HEK293T (cell line): Measurements from ENCODE around the gene CPEB4.

Experiments used
- CTCF ChIA-PET: fragments of 350-600 bp; formaldehyde crosslinking; extraction: SDS; loops from one replicate; lab custom pipeline; 2021; ENCODE audit warnings: antibody characterized with exemption, inconsistent platforms; lab: Yijun Ruan, JAX
- POLR2A ChIA-PET: fragments of 350-600 bp; formaldehyde crosslinking; extraction: SDS; loops from one replicate; lab custom pipeline; 2020; ENCODE audit warnings: antibody characterized with exemption, inconsistent platforms; lab: Yijun Ruan, JAX
- DNase-seq: peaks from one replicate; pipeline ENCODE4 v3.0.0; 2012; ENCODE audit warnings: mixed read lengths; ENCODE audit errors: extremely low spot score
- ARNT ChIP-seq: fragments of 450-650 bp; IDR thresholded peaks from 2 replicates; pipeline ENCODE4 v1.6.1; 2017; ENCODE audit warnings: mild to moderate bottlenecking
- BHLHE40 ChIP-seq: fragments of 450-650 bp; IDR thresholded peaks from 2 replicates; pipeline ENCODE4 v1.6.1; 2016; ENCODE audit warnings: mild to moderate bottlenecking, moderate library complexity, borderline replicate concordance
- CTBP1 ChIP-seq: fragments of 450-650 bp; IDR thresholded peaks from 2 replicates; pipeline ENCODE4 v1.6.1; 2016; ENCODE audit warnings: borderline replicate concordance
- ELF4 ChIP-seq: fragments of 450-650 bp; IDR thresholded peaks from 2 replicates; pipeline ENCODE4 v1.6.1; 2017; ENCODE audit warnings: antibody characterized with exemption
- FOXA1 ChIP-seq: fragments of 450-650 bp; IDR thresholded peaks from 2 replicates; pipeline ENCODE4 v1.6.1; 2016; ENCODE audit warnings: mild to moderate bottlenecking
- FOXK2 ChIP-seq: fragments of 450-650 bp; IDR thresholded peaks from 2 replicates; pipeline ENCODE4 v1.6.1; 2016; ENCODE audit warnings: mild to moderate bottlenecking
- FOXM1 ChIP-seq: fragments of 450-650 bp; IDR thresholded peaks from 2 replicates; pipeline ENCODE4 v1.6.1; 2017; ENCODE audit warnings: mild to moderate bottlenecking, borderline replicate concordance
- HDGF ChIP-seq: fragments of 450-650 bp; IDR thresholded peaks from 2 replicates; pipeline ENCODE4 v1.6.1; 2017; ENCODE audit warnings: antibody characterized with exemption, borderline replicate concordance
- L3MBTL2 ChIP-seq: fragments of 450-650 bp; conservative IDR thresholded peaks from 2 replicates; pipeline ENCODE4 v1.6.1; 2016; ENCODE audit warnings: mild to moderate bottlenecking
- LEF1 ChIP-seq: fragments of 450-650 bp; IDR thresholded peaks from 2 replicates; pipeline ENCODE4 v1.6.1; 2017; ENCODE audit warnings: mild to moderate bottlenecking, borderline replicate concordance
- NFRKB ChIP-seq: fragments of 450-650 bp; IDR thresholded peaks from 2 replicates; pipeline ENCODE4 v1.6.1; 2016; ENCODE audit warnings: mild to moderate bottlenecking, moderate library complexity
- SP1 ChIP-seq: fragments of 450-650 bp; IDR thresholded peaks from 2 replicates; pipeline ENCODE4 v1.6.1; 2017
- SUZ12 ChIP-seq: fragments of 450-650 bp; IDR thresholded peaks from 2 replicates; pipeline ENCODE4 v1.6.1; 2016; ENCODE audit warnings: mild to moderate bottlenecking
- TARDBP ChIP-seq: fragments of 450-650 bp; IDR thresholded peaks from 2 replicates; pipeline ENCODE4 v1.6.1; 2016
- ZNF384 ChIP-seq: fragments of 450-650 bp; IDR thresholded peaks from 2 replicates; pipeline ENCODE4 v1.6.1; 2016
- TF ChIP-seq, protein P1 (sequence below): fragments of 450-650 bp; IDR thresholded peaks from 2 replicates; pipeline ENCODE4 v1.6.1; 2016

The CPEB4 gene

DNA sequence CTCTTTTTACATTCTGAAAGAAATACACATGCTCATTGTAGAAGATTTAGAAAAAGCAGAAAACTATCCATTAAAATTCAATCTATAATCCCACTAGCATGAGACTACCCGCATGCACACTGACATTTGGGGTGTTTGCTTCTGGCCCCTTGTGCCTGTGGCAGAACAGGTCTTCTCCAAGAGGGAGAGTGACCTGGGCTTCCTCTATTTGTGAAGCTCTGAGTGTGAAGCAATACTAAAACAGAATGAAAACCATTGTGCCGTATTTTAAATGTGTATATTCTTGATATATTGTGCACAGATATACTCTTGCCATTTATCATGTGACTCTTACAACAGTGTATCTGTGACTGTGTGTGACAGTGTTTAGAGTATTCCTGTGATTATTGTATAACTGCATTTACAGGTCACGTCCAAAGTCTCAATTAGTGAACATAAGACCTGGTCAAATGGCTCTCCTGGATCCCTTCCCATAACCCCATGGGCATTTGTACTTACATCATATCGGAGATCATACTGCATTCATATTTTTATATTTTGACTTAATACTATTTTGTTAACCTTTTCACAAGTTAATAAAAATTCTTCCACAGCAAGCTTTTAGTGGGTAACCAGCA lies 14.7 kb upstream of the CPEB4 start:
- POLR2A ChIA-PET: no interaction called here
- DNase-seq: no peak
- no peak for TF ChIP-seq L3MBTL2
- TF ChIP-seq SUZ12: no peak
- TF ChIP-seq, protein P1, sequence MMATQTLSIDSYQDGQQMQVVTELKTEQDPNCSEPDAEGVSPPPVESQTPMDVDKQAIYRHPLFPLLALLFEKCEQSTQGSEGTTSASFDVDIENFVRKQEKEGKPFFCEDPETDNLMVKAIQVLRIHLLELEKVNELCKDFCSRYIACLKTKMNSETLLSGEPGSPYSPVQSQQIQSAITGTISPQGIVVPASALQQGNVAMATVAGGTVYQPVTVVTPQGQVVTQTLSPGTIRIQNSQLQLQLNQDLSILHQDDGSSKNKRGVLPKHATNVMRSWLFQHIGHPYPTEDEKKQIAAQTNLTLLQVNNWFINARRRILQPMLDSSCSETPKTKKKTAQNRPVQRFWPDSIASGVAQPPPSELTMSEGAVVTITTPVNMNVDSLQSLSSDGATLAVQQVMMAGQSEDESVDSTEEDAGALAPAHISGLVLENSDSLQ: no peak
- TF ChIP-seq SP1: no peak
- CTCF ChIA-PET: interaction anchor here (0.6 kb wide), 1 partner anchor 19 kb away, joined by 6 read pairs; no protein-coding TSS in a partner anchor

DNA sequence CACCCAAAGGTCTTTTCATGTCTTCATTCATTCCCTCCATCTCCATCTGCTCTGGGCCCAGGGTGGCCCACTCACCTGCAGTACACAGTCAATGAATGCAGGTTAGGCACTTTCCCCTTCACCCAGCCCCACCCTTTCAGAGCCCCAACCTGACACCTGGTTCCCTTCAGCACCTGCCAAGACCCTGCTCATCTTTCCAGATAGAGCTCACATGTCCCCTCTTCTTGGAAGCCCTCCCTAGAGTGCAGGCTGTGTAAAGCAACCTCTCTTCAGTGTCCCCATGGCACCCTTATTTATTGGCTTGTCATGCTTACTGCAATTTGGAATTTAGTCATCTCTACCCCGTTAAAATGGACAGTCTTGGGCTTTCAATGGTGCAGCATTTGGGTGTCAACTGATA lies 13.0 kb upstream of the CPEB4 start:
- ChIA-PET POLR2A (no interaction called here), CTCF (no interaction called here)
- TF ChIP-seq, protein P1: no peak
- TF ChIP-seq ZNF384: no peak
- TF ChIP-seq TARDBP: no peak
- no peak for TF ChIP-seq BHLHE40
- no peak for TF ChIP-seq LEF1
- no peak for TF ChIP-seq ELF4
- no peak for TF ChIP-seq ARNT
- no peak for DNase-seq

DNA sequence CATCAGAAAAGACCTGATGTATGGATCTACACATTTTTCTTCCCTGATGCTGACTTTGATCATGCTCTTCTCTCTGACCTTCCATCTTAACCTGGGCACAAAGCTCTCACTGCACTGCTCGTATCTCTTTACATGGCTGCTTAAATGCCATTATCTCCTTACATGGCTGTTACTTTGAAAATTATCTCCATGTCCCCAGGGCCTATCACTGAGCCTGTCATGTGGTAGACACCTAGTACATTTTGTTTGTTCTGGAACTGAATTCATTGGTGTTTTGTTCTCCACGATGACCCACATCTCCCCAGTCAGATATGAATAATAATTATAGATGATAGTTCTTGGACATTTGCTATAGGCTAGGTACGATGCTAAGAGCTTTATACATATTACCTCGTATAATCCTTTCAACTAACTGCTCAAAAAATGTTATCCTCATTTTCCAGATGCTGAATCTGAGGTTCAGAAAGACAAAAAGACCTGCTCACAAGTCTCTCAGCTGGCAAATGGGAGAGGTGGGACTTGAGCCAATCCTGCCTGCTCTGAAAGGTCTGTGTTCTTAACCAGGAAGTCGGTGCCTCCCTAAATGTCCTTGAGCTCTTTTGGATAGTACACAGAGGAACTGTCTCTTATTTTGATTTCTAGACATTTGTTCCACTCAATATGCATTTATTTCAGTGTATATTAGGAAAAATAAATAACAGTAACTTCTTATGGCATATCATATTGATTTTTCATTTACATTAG lies 9.8 kb upstream of the CPEB4 start:
- ChIA-PET CTCF (no interaction called here), POLR2A (interaction anchor here (0.7 kb wide), 1 partner anchor 10 kb away, joined by 3 read pairs; the partner anchor contains the start of gene CPEB4)
- no peak for DNase-seq
- TF ChIP-seq SUZ12: no peak
- TF ChIP-seq CTBP1: no peak
- TF ChIP-seq HDGF: no peak
- TF ChIP-seq FOXM1: no peak
- TF ChIP-seq SP1: no peak
- no peak for TF ChIP-seq L3MBTL2
- no peak for TF ChIP-seq FOXA1
- TF ChIP-seq, protein P1: no peak
- TF ChIP-seq ZNF384: no peak
- no peak for TF ChIP-seq ARNT
- no peak for TF ChIP-seq FOXK2
- TF ChIP-seq NFRKB: no peak
- no peak for TF ChIP-seq TARDBP
- no peak for TF ChIP-seq LEF1
- no peak for TF ChIP-seq BHLHE40
- no peak for TF ChIP-seq ELF4

DNA sequence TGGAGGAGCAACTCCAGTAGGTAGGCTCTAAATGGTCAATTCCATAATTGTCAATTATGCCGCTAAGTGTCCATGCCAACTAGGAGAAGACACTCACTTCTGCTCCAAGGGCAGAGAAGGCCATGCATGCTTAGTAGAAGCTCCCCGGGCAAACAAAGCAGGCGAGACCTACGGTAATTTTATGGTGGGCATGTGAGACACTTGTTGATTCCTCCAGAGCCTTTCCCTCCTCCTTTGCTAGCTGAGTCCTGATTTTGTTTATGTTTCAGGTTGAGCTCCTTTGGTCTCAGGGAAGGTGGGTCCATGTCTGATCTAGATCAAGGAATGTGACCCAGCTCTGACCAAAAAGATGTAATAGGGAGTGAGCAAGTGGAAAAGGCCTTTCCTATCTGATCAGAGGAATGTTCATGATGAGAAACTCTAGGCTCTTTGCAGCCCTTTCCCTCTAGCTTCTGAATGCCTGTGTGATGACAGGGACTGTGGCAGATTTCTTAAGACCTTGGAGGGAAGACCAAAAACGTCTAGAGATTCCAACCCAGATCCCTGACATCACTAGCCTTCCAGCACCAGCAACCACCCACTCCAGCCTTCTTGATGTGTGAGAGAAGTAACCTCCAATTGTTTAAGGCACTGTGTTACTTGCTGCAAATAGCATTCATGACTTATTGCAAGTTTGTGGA lies 7.7 kb upstream of the CPEB4 start:
- no peak for DNase-seq
- TF ChIP-seq CTBP1: no peak
- TF ChIP-seq FOXK2: no peak
- ChIA-PET CTCF (no interaction called here), POLR2A (no interaction called here)

DNA sequence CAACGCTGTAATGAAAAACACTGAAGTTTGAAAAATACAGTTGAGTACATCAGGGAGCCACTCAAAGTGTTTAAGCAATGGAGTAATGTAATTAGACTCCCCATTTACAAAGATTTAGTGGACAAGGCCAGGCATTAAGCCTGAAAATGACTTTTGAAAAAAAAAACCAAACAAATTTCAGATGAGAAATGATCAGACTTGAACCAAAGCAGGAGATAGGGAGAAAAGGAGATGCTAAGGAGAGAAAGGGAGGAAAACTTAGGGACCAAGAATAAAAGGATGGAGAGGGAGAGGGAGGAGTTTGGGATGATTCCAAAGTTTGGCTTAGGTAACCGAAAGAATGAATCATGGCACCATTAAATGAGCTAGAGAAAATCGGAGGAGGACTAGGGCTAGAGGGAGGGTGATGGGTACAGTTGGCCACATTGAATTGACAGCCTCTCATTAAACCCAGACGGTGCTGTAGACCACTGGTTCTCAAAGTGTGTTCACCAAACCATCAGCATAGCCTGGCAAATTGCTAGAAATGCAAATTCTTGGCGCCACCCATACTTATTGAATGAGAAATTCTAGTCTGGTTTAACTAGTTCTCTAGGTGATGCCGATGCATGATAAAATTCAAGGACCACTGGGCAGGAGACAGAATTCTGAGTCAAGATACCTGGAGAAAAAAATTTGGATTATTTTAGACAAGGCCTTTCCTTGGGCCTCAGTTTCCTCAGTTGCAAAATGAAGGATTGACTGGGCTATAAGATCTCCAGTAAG lies 6.2 kb upstream of the CPEB4 start:
- DNase-seq: no peak
- ChIA-PET CTCF (interaction anchor here (0.7 kb wide), 1 partner anchor 61 kb away, joined by 3 read pairs; no protein-coding TSS in a partner anchor), POLR2A (interaction anchor here (0.5 kb wide), 1 partner anchor 180 kb away, joined by 3 read pairs; no protein-coding TSS in a partner anchor)
- TF ChIP-seq FOXK2 (no peak), CTBP1 (no peak), SUZ12 (no peak), ARNT (no peak), ELF4 (no peak), FOXM1 (no peak), LEF1 (no peak)

DNA sequence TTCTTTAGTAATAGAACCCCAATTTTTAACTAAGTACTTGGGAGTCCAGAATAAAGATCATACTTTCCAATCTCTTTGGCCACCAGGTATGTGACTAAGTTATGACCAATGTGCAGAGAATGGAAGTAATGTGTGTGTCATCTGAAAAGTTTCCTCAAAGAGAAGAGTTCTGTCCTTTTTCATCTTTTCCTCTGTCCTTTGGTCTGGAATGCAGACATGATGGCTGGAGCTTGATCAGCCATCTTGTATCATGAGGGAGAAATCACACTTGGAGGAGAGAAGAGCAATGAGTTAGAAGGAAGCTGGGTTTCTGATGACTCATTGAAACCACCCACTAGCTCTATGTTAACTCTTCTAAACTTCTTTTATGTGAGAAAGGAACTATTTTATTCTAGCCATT lies 5.5 kb upstream of the CPEB4 start:
- TF ChIP-seq L3MBTL2: no peak
- no peak for TF ChIP-seq SUZ12
- TF ChIP-seq TARDBP: no peak
- no peak for TF ChIP-seq SP1
- CTCF ChIA-PET: no interaction called here
- POLR2A ChIA-PET: no interaction called here
- DNase-seq: no peak
